K562 (cell line): Measurements from ENCODE around the gene TPD52L2. TPM values are rescaled to one million over a fixed set of nuclear protein-coding genes. Genes with fewer than 3 reads are reported as not detected.
A peak's percentile ranks its signal among the peaks of the same experiment; 100 is the strongest.

ENCODE experiments used
- ADNP ChIP-seq: fragments of 200-800 bp; sonication (Bioruptor generic); IDR thresholded peaks from 2 replicates; pipeline ENCODE4 v1.6.1; 2016; ENCODE audit warnings: missing genetic modification characterization, missing compliant biosample characterization
- BRCA1 ChIP-seq, 2 experiments: fragments of 450-650 bp in 1 of 2; sonication (generic) in 1 of 2; formaldehyde crosslinking in 1 of 2; IDR thresholded peaks; 2 replicates each; pipeline versions ENCODE4 v1.5.0 to v1.6.1; 2017 to 2020; ENCODE audit warnings: mild to moderate bottlenecking in 1 of 2, missing genetic modification reagents in 1 of 2
- DMBX1 ChIP-seq: fragments of 250-450 bp; sonication (Bioruptor Pico); IDR thresholded peaks from 2 replicates; pipeline ENCODE4 v1.8.0; 2022; ENCODE audit warnings: inconsistent platforms, mild to moderate bottlenecking, moderate library complexity, borderline replicate concordance
- E2F3 ChIP-seq: fragments of 250-450 bp; sonication (Bioruptor Pico); IDR thresholded peaks from 2 replicates; pipeline ENCODE4 v1.4.0; 2020; ENCODE audit warnings: mild to moderate bottlenecking
- LARP7 ChIP-seq: fragments of 450-650 bp; IDR thresholded peaks from 2 replicates; pipeline ENCODE4 v1.6.1; 2016
- MBD2 ChIP-seq: sonication (generic); IDR thresholded peaks from 2 replicates; pipeline ENCODE4 v1.6.1; 2016; ENCODE audit warnings: low read depth, borderline replicate concordance
- POLR2B ChIP-seq: fragments of 450-650 bp; IDR thresholded peaks from 2 replicates; pipeline ENCODE4 v1.6.1; 2018; ENCODE audit warnings: low read depth; ENCODE audit not compliant: partially characterized antibody
- PTBP1 ChIP-seq: fragments of 200-400 bp; formaldehyde crosslinking; IDR thresholded peaks from 2 replicates; pipeline ENCODE4 v1.6.1; 2017; ENCODE audit warnings: low read depth, low read length
- RNF219 ChIP-seq: fragments of 250-450 bp; sonication (Bioruptor Pico); IDR thresholded peaks from 2 replicates; pipeline ENCODE4 v1.5.0; 2022; ENCODE audit warnings: mild to moderate bottlenecking
- SRSF7 ChIP-seq: fragments of 200-400 bp; formaldehyde crosslinking; optimal IDR thresholded peaks from 2 replicates; pipeline ENCODE3; 2017; ENCODE audit warnings: mild to moderate bottlenecking, low read depth, low read length
- TAF9B ChIP-seq: fragments of 450-650 bp; IDR thresholded peaks from 2 replicates; pipeline ENCODE4 v1.6.1; 2018; ENCODE audit warnings: mild to moderate bottlenecking; ENCODE audit not compliant: partially characterized antibody
- ZNF12 ChIP-seq: sonication (generic); formaldehyde crosslinking; IDR thresholded peaks from 2 replicates; pipeline ENCODE4 v1.4.0; 2020; ENCODE audit warnings: mild to moderate bottlenecking, missing genetic modification reagents
- ZNF253 ChIP-seq: fragments of 250-450 bp; sonication (Bioruptor Pico); conservative IDR thresholded peaks from 2 replicates; pipeline ENCODE4 v1.6.1; 2021; ENCODE audit warnings: mild to moderate bottlenecking
- ZNF707 ChIP-seq: fragments of 250-450 bp; sonication (Bioruptor Pico); conservative IDR thresholded peaks from 2 replicates; pipeline ENCODE4 v1.8.0; 2022; ENCODE audit warnings: inconsistent platforms, mild to moderate bottlenecking, moderate library complexity
- polyA plus RNA-seq, 8 experiments: library from polyadenylated mRNA; depleted of rRNA in 4 of 8; stranded (reverse) in 5 of 8; unstranded in 3 of 8; fragments of >200 nt; fragmentation: Nextera tagmentation in 2 of 8; fragmentation: Illumina TruSeq in 1 of 8; extraction: Ambion mirVana in 2 of 8; extraction: Trizol in 1 of 8; gene quantifications; 2 replicates each; pipeline versions ENCODE4 v1.2.1 to v1.2.3, GENCODE V29; 2011 to 2014; ENCODE audit warnings: inconsistent platforms in 1 of 8, missing spikeins in 1 of 8
- total RNA-seq, 7 experiments: library from RNA; depleted of rRNA in 6 of 7; stranded (reverse); fragments of >200 nt in 6 of 7; fragmentation: Illumina TruSeq in 2 of 7; extraction: Trizol in 2 of 7; gene quantifications; 2 replicates each; pipeline versions ENCODE4 v1.2.1 to v1.2.3, GENCODE V29; 2011 to 2021; ENCODE audit warnings: low replicate concordance in 1 of 7
- TF ChIP-seq, protein P1 (sequence below), 2 experiments: fragments of 450-650 bp; formaldehyde crosslinking in 1 of 2; IDR thresholded peaks; 2 replicates each; pipeline versions ENCODE4 v1.4.0 to v1.6.1; 2014 to 2020; ENCODE audit warnings: mild to moderate bottlenecking in 2 of 2, borderline replicate concordance in 1 of 2, low read depth in 1 of 2
- TF ChIP-seq, protein P2 (sequence below): fragments of 450-650 bp; IDR thresholded peaks from 2 replicates; pipeline ENCODE4 v1.6.1; 2016; ENCODE audit warnings: antibody characterized with exemption

The TPD52L2 gene
- total and polyA plus RNA-seq, 9 of the 15 experiments (the other 6 are each of a cell fraction or from before 2014, with no cell fraction given) = 1.9 to 117 (median 74.6) TPM

DNA sequence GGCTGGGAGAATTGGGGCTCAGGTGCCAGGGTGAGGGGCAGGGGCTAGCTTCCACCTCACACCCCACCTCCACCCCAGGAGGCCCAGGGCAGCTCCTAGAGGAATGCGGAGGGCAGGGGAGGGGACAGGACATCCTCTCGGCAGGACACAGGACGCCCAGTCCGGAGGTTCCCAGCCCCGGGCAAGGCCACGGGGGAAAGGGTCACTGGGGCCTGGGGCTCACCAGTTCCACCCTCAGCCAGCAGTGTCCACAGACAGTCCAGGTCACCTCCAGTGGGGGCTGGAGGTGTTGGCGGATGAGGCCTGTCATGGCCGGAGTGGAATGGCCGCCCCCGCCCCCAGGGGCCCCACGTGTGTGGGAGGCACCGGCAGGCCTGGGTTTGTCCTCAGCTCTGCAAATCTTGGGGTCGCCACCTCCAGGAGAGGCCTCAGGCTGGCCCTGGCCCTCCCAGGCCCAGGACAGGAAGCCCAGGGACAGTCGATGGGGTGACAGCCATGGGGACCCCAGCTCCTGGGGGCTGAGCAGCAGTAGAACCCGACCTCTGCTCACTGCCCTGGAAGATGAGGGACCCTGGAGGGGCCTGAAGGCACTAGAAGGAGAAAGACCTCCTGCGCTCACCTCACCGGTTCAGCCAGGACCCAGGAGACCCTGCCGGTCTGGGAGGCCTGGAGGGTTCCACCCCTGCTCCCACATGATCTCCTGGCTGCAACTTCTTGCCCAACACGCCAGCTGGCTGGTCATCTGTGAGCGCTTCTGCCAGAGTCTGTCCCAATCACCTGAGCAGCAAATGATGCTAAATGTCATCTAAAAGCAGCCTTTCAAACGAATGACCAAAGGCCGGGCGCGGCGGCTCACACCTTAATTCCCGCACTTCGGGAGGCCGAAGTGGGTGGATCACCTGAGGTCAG lies 16.8 kb upstream of the TPD52L2 start (continued):
- TF ChIP-seq PTBP1 (no peak), RNF219 (CRISPR knock-in tag) (no peak), LARP7 (no peak), ZNF253 (CRISPR knock-in tag) (no peak), TAF9B (no peak), BRCA1 (IDR thresholded peaks at IDR 0.05) (no peak), BRCA1 (CRISPR knock-in tag; IDR thresholded peaks at IDR 0.05) (no peak), POLR2B (no peak), SRSF7 (no peak), DMBX1 (no peak), MBD2 (no peak), E2F3 (CRISPR knock-in tag) (no peak), ZNF12 (no peak), ZNF707 (CRISPR knock-in tag) (no peak), ADNP (tag) (no peak)
- TF ChIP-seq, protein P1, sequence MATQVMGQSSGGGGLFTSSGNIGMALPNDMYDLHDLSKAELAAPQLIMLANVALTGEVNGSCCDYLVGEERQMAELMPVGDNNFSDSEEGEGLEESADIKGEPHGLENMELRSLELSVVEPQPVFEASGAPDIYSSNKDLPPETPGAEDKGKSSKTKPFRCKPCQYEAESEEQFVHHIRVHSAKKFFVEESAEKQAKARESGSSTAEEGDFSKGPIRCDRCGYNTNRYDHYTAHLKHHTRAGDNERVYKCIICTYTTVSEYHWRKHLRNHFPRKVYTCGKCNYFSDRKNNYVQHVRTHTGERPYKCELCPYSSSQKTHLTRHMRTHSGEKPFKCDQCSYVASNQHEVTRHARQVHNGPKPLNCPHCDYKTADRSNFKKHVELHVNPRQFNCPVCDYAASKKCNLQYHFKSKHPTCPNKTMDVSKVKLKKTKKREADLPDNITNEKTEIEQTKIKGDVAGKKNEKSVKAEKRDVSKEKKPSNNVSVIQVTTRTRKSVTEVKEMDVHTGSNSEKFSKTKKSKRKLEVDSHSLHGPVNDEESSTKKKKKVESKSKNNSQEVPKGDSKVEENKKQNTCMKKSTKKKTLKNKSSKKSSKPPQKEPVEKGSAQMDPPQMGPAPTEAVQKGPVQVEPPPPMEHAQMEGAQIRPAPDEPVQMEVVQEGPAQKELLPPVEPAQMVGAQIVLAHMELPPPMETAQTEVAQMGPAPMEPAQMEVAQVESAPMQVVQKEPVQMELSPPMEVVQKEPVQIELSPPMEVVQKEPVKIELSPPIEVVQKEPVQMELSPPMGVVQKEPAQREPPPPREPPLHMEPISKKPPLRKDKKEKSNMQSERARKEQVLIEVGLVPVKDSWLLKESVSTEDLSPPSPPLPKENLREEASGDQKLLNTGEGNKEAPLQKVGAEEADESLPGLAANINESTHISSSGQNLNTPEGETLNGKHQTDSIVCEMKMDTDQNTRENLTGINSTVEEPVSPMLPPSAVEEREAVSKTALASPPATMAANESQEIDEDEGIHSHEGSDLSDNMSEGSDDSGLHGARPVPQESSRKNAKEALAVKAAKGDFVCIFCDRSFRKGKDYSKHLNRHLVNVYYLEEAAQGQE (IDR thresholded peaks at IDR 0.05; ENCODE audit: borderline replicate concordance) = peak; percentile 46; the same call in 1 of the 2 replicates
- TF ChIP-seq, protein P1 (CRISPR knock-in tag; IDR thresholded peaks at IDR 0.05; ENCODE audit: low read depth) = no peak
- TF ChIP-seq, protein P2, sequence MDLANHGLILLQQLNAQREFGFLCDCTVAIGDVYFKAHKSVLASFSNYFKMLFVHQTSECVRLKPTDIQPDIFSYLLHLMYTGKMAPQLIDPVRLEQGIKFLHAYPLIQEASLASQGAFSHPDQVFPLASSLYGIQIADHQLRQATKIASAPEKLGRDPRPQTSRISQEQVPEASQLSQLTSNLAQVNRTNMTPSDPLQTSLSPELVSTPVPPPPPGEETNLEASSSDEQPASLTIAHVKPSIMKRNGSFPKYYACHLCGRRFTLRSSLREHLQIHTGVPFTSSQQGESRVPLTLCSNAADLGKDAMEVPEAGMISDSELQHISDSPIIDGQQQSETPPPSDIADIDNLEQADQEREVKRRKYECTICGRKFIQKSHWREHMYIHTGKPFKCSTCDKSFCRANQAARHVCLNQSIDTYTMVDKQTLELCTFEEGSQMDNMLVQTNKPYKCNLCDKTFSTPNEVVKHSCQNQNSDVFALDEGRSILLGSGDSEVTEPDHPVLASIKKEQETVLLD = peak; percentile 19; the same call in 1 of the 2 replicates
